ENCODE results near the gene DLG1. TPM values are rescaled to one million over a fixed set of nuclear protein-coding genes. Genes with fewer than 3 reads are reported as not detected.

DLG1 gene
- total and polyA plus RNA-seq, 2 experiments from 2014 or later = 27.6 to 98.0 TPM

- Mint-ChIP-seq H3K4me3 (no peak overlapping the region), H3K4me1 (no peaks in the 10 kb centered on the region), H3K9me3 (no peaks in the 10 kb centered on the region), H3K36me3 (ENCODE audit: low read depth) (no peaks in the 10 kb centered on the region), H3K27ac (no peak overlapping the region), H3K27me3 (ENCODE audit: insufficient read depth, low read depth, poor library complexity) (peaks cover 8% of the 10 kb centered on the region)
- no peak overlapping the region for H2AFZ ChIP-seq
- DNase-seq (ENCODE audit: low spot score) (no peak), ATAC-seq (no peak)
- no peaks in the 10 kb centered on the region for H3K4me1 ChIP-seq (ENCODE audit: insufficient read depth)
- H4K20me1 ChIP-seq (replicated peaks; ENCODE audit: insufficient read depth) = no peaks in the 10 kb centered on the region
- no peak overlapping the region for H3K4me2 ChIP-seq
- no peak overlapping the region for H3K4me3 ChIP-seq
- no peaks in the 10 kb centered on the region for H3F3A ChIP-seq (replicated peaks; ENCODE audit: low read depth)
- no peak overlapping the region for H3K27ac ChIP-seq (ENCODE audit: low read depth)
- no peaks in the 10 kb centered on the region for H3K9me2 ChIP-seq (ENCODE audit: insufficient read depth)
- no peaks in the 10 kb centered on the region for H3K79me2 ChIP-seq (replicated peaks; ENCODE audit: insufficient read depth)
- no peaks in the 10 kb centered on the region for H3K36me3 ChIP-seq (ENCODE audit: insufficient read depth)
- no peaks in the 10 kb centered on the region for H3K27me3 ChIP-seq (ENCODE audit: insufficient read depth)
- TF ChIP-seq STAT1 (IDR thresholded peaks at IDR 0.05; ENCODE audit: unreplicated experiment) (no peak), REST (IDR thresholded peaks at IDR 0.05; ENCODE audit: unreplicated experiment) (no peak), EZH2phosphoT487 (IDR thresholded peaks at IDR 0.05; ENCODE audit: unreplicated experiment) (no peak), EZH2 (IDR thresholded peaks at IDR 0.05; ENCODE audit: low read depth, unreplicated experiment) (no peak), POLR2AphosphoS5 (IDR thresholded peaks at IDR 0.05; ENCODE audit: low read depth) (no peak), CREB1 (CRISPR knock-in tag; IDR thresholded peaks at IDR 0.05; ENCODE audit: low read depth) (no peak), ZNF114 (CRISPR knock-in tag; IDR thresholded peaks at IDR 0.05) (no peak), JUNB (IDR thresholded peaks at IDR 0.05; ENCODE audit: unreplicated experiment) (no peak), ETS1 (IDR thresholded peaks at IDR 0.05) (no peak), NANOG (IDR thresholded peaks at IDR 0.05; ENCODE audit: borderline replicate concordance) (no peak), ZNF331 (CRISPR knock-in tag; IDR thresholded peaks at IDR 0.05; ENCODE audit: low read depth) (no peak), ZNF462 (CRISPR knock-in tag; IDR thresholded peaks at IDR 0.05) (no peak), CTCF (conservative IDR thresholded peaks at IDR 0.05; ENCODE audit: low read depth in 2 of 2) (no peak)
Measured at GRCh38 chr3:197010556-197011351, 287.7 kb downstream of the DLG1 start.
